Effector memory CD4-positive, alpha-beta T cell (primary cell): Measurements from ENCODE around the gene ETV6.

ENCODE experiments used
- DNase-seq, 3 donors: peaks; one replicate each; pipeline ENCODE4 v3.0.0-alpha.2; 2020
- H3K27ac ChIP-seq: 2 replicates; pipeline ENCODE4 v1.7.0; 2013; ENCODE audit warnings: mild to moderate bottlenecking, low read length, moderate library complexity; ENCODE audit not compliant: insufficient read depth, poor library complexity, severe bottlenecking
- H3K27me3 ChIP-seq: replicated peaks from 2 replicates; pipeline ENCODE4 v1.7.0; 2013; ENCODE audit warnings: mild to moderate bottlenecking, low read length; ENCODE audit not compliant: insufficient read depth, control insufficient read depth, poor library complexity, severe bottlenecking
- H3K36me3 ChIP-seq: 2 replicates; pipeline ENCODE4 v1.7.0; 2013; ENCODE audit warnings: mild to moderate bottlenecking, low read length, moderate library complexity; ENCODE audit not compliant: control insufficient read depth, insufficient read depth
- H3K4me1 ChIP-seq: 2 replicates; pipeline ENCODE4 v1.7.0; 2013; ENCODE audit warnings: low read length, mild to moderate bottlenecking; ENCODE audit not compliant: control insufficient read depth, insufficient read depth, poor library complexity, severe bottlenecking
- H3K4me3 ChIP-seq: 2 replicates; pipeline ENCODE4 v1.7.0; 2013; ENCODE audit warnings: low read length, low read depth, mild to moderate bottlenecking; ENCODE audit not compliant: insufficient read depth, poor library complexity, severe bottlenecking
- H3K9me3 ChIP-seq: 2 replicates; pipeline ENCODE4 v1.7.0; 2013; ENCODE audit warnings: mild to moderate bottlenecking, low read length, moderate library complexity; ENCODE audit not compliant: control insufficient read depth

ETV6 gene

DNA sequence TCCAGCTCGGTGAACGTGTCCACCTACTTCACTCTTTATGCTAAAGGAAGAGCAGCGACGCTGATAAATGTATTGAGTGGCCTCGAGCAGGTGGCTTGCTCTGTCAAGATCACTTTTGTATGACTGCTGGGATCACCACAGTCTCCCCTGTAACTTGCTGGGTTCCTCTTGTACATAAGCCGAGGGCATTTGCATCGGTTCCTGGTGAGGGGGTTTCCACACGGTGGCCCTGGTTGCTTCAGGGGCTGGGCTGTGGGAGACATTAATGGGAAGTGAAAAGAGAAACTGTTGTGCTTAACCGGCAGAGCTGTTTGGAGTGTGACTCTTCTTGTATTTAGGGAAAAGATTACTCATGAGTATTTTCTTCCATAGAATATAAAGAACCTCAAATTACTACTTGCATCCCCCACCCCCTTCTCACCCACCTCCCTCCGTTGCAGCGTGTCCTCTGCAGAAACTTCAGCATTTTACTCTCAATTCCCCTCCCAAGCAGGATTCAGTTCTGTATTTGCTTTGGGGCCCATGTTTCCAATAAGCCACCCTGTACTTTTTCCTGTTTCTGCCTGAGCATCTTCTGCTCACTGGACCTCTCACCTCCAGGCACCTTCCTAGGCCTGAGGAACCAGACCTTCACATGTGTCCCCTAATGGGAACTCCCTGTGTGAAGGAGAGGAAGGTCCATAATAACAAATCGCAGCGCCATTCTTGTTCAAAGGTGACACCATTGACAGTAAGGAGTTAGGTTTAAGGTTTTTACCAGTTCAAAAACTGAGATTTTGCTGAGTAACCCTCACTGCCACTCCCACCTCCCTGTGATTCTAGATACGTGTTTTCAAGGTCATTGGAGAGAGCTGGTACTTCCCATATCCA, 187.0 kb downstream of the ETV6 start:
- Histone ChIP-seq H3K9me3 (no peaks in the 10 kb centered on the region), H3K27ac (no peak overlapping the region), H3K36me3 (peaks cover 24% of the 10 kb centered on the region), H3K4me3 (no peak overlapping the region), H3K4me1 (peaks cover 7% of the 10 kb centered on the region), H3K27me3 (no peaks in the 10 kb centered on the region)
- no peak for DNase-seq

DNA sequence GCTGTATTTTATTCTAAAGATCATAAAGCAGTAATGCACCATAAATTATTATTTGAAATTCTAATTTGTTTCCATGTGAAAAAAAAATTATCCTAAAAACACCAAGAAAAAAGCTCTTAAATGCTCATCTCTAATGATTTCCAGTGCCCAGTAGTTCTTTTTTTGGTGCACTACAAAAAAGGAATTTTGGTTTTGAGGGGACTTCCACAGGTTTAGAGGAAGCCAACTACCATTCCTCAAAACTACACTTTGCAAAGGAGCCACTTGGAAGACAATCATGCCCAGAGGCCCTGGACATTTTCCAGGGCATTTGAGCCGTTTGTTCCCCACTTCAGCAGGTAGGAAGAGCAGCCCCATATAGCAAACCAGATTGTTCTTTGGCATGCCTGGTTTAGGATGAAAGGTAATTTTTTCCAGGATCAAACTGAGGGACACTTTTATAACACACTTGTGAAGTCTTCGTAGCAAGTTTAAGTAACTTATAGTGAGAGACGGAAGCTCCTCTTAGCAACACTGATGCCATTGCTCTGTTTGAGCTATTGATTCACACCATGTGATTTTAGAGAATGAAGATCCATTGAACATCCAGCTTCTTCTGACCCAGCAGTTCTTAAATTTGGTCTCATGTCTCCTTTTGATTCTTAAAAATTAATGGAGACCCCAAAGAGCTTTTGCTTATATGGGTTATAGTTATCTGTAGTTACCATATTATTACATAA, 187.9 kb downstream of the ETV6 start:
- H3K27ac ChIP-seq = no peak overlapping the region
- peaks cover 24% of the 10 kb centered on the region for H3K36me3 ChIP-seq
- no peaks in the 10 kb centered on the region for H3K27me3 ChIP-seq
- no peak for DNase-seq
- no peaks in the 10 kb centered on the region for H3K9me3 ChIP-seq
- peaks cover 7% of the 10 kb centered on the region for H3K4me1 ChIP-seq
- H3K4me3 ChIP-seq = no peak overlapping the region

DNA sequence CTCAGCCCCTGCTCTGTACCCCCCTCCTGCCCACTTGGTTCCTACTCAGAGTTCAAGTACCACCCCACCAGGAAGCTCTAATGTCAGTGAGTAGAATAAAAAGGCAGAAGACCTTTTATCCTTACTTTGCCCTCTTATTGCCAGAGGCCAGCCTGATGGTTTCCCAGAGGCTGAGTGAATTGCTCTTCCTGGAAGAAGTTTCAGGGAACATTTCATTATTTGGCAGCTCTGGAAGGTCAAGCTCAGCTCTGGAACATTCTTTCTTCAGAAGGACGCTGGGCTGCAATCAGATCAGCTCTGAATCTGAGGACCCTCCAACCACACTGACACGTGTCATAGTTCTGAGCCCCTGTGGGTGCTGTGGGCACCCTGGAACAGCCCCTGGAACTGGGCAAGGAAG, 188.9 kb downstream of the ETV6 start:
- peaks cover 7% of the 10 kb centered on the region for H3K4me1 ChIP-seq
- H3K27me3 ChIP-seq = no peaks in the 10 kb centered on the region
- H3K9me3 ChIP-seq = no peaks in the 10 kb centered on the region
- no peak for DNase-seq
- H3K4me3 ChIP-seq = no peak overlapping the region
- H3K27ac ChIP-seq = no peak overlapping the region
- peaks cover 32% of the 10 kb centered on the region for H3K36me3 ChIP-seq

DNA sequence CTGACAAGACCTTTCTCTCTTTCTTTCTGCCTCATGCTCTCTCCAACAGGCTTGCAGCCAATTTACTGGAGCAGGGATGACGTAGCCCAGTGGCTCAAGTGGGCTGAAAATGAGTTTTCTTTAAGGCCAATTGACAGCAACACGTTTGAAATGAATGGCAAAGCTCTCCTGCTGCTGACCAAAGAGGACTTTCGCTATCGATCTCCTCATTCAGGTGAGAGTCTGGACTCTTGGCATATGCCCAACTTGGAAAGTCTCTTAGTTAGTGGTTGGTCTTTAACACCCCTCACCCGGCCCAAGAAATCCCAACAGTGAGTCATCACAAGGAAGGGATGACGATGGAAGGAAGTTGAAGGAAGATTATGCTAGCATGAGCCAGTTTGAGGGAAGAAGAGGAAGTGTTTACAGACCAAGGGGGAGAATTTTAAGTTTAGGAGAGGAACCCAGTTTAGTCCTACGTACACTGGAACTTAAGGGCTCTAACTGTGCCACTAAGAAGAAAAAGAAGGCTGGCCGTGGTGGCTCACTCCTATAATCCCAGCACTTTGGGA, 189.7 kb downstream of the ETV6 start:
- no peak overlapping the region for H3K27ac ChIP-seq
- H3K4me1 ChIP-seq = peaks cover 7% of the 10 kb centered on the region
- H3K27me3 ChIP-seq = no peaks in the 10 kb centered on the region
- DNase-seq = no peak
- no peaks in the 10 kb centered on the region for H3K9me3 ChIP-seq
- H3K4me3 ChIP-seq = no peak overlapping the region
- H3K36me3 ChIP-seq = peaks cover 36% of the 10 kb centered on the region

DNA sequence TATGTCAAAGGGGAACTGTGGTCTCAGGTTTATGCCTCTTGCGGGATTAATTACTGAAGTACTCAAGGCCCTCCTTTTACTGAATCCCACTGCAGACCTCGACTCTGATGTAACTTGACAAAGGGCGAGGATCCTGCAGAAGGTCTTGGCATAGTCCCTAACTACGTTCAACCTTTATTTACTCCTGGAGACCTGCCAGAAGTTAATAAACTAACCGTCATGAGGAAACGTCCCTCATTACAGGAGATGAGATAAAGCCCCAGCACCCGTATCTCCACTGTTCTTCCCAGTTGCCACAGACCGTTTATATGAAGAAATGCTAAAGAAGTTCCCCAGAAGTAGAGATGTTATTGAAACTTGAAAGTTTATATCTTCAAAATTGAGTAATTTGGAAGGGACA, 190.9 kb downstream of the ETV6 start:
- no peak for DNase-seq
- no peak overlapping the region for H3K27ac ChIP-seq
- H3K4me3 ChIP-seq = no peak overlapping the region

DNA sequence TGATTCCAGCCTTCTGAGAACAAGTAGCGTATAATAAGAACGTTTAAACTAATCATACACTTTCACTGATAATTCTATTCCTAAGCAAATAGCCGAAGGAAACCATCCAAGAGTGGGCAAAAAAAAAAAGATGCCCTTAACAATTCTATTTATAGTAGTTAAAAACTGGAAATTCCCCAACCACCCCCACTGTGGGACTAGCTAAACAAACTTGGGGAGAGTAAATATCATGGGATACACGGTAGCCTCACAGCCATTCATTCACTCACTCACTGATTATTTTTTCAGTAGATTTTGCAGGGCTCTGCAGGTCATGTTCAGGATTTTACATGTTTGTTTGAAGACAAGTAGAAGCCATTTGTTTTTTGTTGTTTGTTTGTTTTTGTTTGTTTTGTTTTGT, 197.0 kb downstream of the ETV6 start:
- Histone ChIP-seq H3K27ac (no peak overlapping the region), H3K9me3 (no peaks in the 10 kb centered on the region), H3K4me1 (no peaks in the 10 kb centered on the region), H3K4me3 (no peak overlapping the region), H3K27me3 (no peaks in the 10 kb centered on the region), H3K36me3 (peaks cover 24% of the 10 kb centered on the region)
- no peak for DNase-seq

More for the DNA sequence above, 190.9 kb downstream of the ETV6 start:
- peaks cover 40% of the 10 kb centered on the region for H3K36me3 ChIP-seq
- no peaks in the 10 kb centered on the region for H3K27me3 ChIP-seq
- H3K9me3 ChIP-seq = no peaks in the 10 kb centered on the region
- H3K4me1 ChIP-seq = peaks cover 7% of the 10 kb centered on the region

DNA sequence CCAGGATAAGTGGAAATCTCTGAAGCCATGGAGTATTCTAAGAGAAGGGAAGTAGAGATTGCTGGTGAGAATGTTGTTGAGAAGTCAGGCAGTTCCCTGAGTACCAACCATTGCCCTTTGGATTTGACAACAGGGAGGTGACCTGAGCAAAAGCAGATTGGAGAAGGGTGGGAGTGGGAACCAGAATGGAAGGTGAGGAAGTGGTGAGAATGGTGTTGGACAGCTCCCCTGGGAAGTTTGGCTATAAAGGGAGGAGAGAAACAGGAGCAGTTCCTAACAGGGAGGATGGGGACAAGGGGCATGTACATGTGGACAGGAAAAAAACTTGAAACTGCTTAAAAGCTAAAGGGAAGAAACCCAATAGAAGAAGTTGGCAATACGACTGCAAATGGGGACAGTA, 198.1 kb downstream of the ETV6 start:
- Histone ChIP-seq H3K36me3 (peaks cover 23% of the 10 kb centered on the region), H3K27ac (no peak overlapping the region), H3K9me3 (no peaks in the 10 kb centered on the region), H3K4me3 (no peak overlapping the region), H3K27me3 (no peaks in the 10 kb centered on the region), H3K4me1 (no peaks in the 10 kb centered on the region)
- no peak for DNase-seq

DNA sequence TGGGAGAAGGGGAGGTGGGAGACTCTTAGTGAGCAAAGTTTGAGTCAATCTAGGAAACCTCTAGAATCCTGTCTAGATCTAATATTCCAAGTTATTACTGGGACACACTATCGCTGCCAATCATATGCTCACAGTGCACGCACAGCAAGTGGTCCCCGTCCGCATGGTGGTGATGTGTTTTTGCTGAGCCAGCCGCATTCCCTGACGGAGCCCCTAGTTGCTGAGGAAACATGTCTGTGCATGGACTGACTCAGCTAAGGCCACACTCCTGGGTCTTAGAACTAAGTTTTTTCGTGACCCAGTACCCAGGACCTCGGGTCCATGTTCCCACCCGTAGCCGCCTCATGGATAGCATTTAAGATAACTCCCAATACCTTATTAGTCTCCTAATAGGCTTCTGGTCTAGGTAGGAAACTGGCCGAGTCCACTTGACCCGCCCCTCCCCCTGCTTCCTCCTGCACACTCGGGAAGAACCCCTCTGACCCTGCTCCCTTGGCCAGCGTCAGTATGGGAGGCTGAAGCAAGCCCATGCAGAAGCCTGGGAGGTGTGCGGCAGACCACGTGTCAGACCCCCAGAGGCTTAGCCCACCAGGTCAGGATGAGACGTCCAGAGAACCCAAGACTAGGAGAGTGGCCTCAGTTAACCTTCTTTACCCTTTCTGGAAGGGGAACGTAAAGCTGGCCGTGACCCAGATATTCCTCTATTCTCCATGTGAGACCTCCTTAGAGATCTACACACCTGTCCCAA, 200.5 kb downstream of the ETV6 start:
- Histone ChIP-seq H3K36me3 (peaks cover 27% of the 10 kb centered on the region), H3K4me3 (no peak overlapping the region), H3K9me3 (no peaks in the 10 kb centered on the region), H3K4me1 (no peaks in the 10 kb centered on the region), H3K27me3 (no peaks in the 10 kb centered on the region), H3K27ac (no peak overlapping the region)
- DNase-seq = no peak

DNA sequence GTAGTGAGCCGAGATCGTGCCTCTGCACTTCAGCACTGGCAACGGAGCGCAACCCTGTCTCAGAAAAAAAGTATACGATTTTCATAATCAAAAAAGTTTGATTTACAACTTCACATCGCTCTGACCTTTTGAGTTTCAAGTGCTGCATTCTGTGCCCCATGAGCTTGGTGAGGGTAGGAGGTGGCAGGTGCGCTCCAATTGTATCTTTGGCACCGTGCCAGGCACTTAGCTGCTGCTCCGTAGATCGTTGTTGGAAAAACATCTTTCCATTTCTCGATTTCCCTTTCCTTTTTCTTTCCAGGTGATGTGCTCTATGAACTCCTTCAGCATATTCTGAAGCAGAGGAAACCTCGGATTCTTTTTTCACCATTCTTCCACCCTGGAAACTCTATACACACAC, 203.7 kb downstream of the ETV6 start:
- no peak overlapping the region for H3K4me3 ChIP-seq
- H3K27me3 ChIP-seq = no peaks in the 10 kb centered on the region
- H3K4me1 ChIP-seq = no peaks in the 10 kb centered on the region
- no peaks in the 10 kb centered on the region for H3K9me3 ChIP-seq
- H3K36me3 ChIP-seq = peaks cover 30% of the 10 kb centered on the region
- H3K27ac ChIP-seq = no peak overlapping the region
- no peak for DNase-seq
